Naive thymus-derived CD4-positive, alpha-beta T cell (primary cell): ENCODE measurements around the gene MARK4. TPM values are rescaled to one million over a fixed set of nuclear protein-coding genes. Genes with fewer than 3 reads are reported as not detected.
"Not testable (repeated sequence)": the region's sequence is repeated elsewhere in the genome, so short reads cannot be mapped to it uniquely, and the experiment has no call there.

Experiments
- ATAC-seq: fragments of 150-1000 bp; cut with Tn5 transposase; 2 replicates; pipeline ENCODE4 v1.10.0; 2021; ENCODE audit warnings: mild to moderate bottlenecking, moderate library complexity
- CTCF ChIA-PET: fragments of 350-600 bp; sonication (Branson Sonifier 250); formaldehyde crosslinking; loops from one replicate; lab custom pipeline; 2021; ENCODE audit warnings: antibody characterized with exemption; lab: Charles Lee
- POLR2A ChIA-PET: fragments of 350-600 bp; sonication (Branson Sonifier 250); formaldehyde crosslinking; loops from one replicate; lab custom pipeline; 2021; ENCODE audit warnings: antibody characterized with exemption, inconsistent platforms; lab: Charles Lee
- DNase-seq, 9 donors: peaks; one replicate each; pipeline versions ENCODE4 v3.0.0 to v3.0.0-alpha.2; 2020 to 2022; ENCODE audit warnings: mixed read lengths in 1 of 9
- H3K27ac ChIP-seq: one replicate; pipeline ENCODE4 v1.7.0; 2013; ENCODE audit warnings: mild to moderate bottlenecking, low read depth, low read length, moderate library complexity
- H3K27me3 ChIP-seq, 2 donors: one replicate each; pipeline ENCODE4 v1.7.0; 2013; ENCODE audit warnings: low read length in 2 of 2, mild to moderate bottlenecking in 2 of 2, moderate library complexity in 2 of 2; ENCODE audit not compliant: control insufficient read depth in 2 of 2, insufficient read depth in 2 of 2
- H3K36me3 ChIP-seq, 3 experiments: 1 replicate in 2 of 3; 2 replicates in 1 of 3; pipeline ENCODE4 v1.7.0; 2013; ENCODE audit warnings: low read length in 3 of 3, mild to moderate bottlenecking in 3 of 3, moderate library complexity in 1 of 3; ENCODE audit not compliant: insufficient read depth in 3 of 3, control insufficient read depth in 2 of 3
- H3K4me1 ChIP-seq, 2 donors: one replicate each; pipeline ENCODE4 v1.7.0; 2013; ENCODE audit warnings: low read length in 2 of 2, mild to moderate bottlenecking in 2 of 2, moderate library complexity in 1 of 2; ENCODE audit not compliant: control insufficient read depth in 2 of 2, insufficient read depth in 2 of 2
- H3K4me3 ChIP-seq: 2 replicates; pipeline ENCODE4 v1.7.0; 2013; ENCODE audit warnings: mild to moderate bottlenecking, low read length
- H3K9me3 ChIP-seq, 3 experiments: 1 replicate in 2 of 3; 2 replicates in 1 of 3; pipeline ENCODE4 v1.7.0; 2013; ENCODE audit warnings: low read length in 3 of 3; ENCODE audit not compliant: control insufficient read depth in 2 of 3
- H3K27ac Mint-ChIP-seq, 9 donors: one replicate each; pipeline ENCODE4 v1.8.0; 2020 to 2022; ENCODE audit warnings: mixed read lengths in 9 of 9, mild to moderate bottlenecking in 8 of 9, moderate library complexity in 5 of 9, inconsistent platforms in 2 of 9
- H3K27me3 Mint-ChIP-seq, 5 donors: one replicate each; pipeline ENCODE4 v1.8.0; 2021 to 2022; ENCODE audit warnings: mixed read lengths in 5 of 5, mild to moderate bottlenecking in 1 of 5
- H3K36me3 Mint-ChIP-seq, 5 donors: one replicate each; pipeline ENCODE4 v1.8.0; 2020 to 2022; ENCODE audit warnings: mixed read lengths in 5 of 5, mild to moderate bottlenecking in 3 of 5, inconsistent platforms in 1 of 5
- H3K4me1 Mint-ChIP-seq, 7 donors: one replicate each; pipeline ENCODE4 v1.8.0; 2020 to 2022; ENCODE audit warnings: mixed read lengths in 7 of 7, mild to moderate bottlenecking in 3 of 7, inconsistent platforms in 1 of 7
- H3K4me3 Mint-ChIP-seq, 10 donors: one replicate each; pipeline ENCODE4 v1.8.0; 2020 to 2022; ENCODE audit warnings: mild to moderate bottlenecking in 10 of 10, mixed read lengths in 10 of 10, moderate library complexity in 6 of 10, inconsistent platforms in 2 of 10
- H3K9me3 Mint-ChIP-seq, 11 donors: one replicate each; pipeline ENCODE4 v1.8.0; 2020 to 2022; ENCODE audit warnings: mixed read lengths in 11 of 11, mild to moderate bottlenecking in 4 of 11, inconsistent platforms in 1 of 11, moderate library complexity in 1 of 11
- intact Hi-C, 2 donors: fragments of 100-400 bp; cut with micrococcal nuclease; formaldehyde crosslinking; loops; one replicate each; pipeline ENCODE4 v1.15.1; 2023
- polyA plus RNA-seq, 2 donors: library from polyadenylated mRNA; unstranded; fragments of 300-500 nt; fragmentation: Illumina TruSeq; gene quantifications; one replicate each; pipeline ENCODE4 v1.2.3, GENCODE V29; 2021
- total RNA-seq, 6 experiments: library from RNA in 5 of 6; stranded (reverse) in 5 of 6; gene quantifications; 1 replicate in 5 of 6; 2 replicates in 1 of 6; pipeline ENCODE4 v1.2.3 and lab custom pipeline; 2021 to 2026

Gene MARK4
- total and polyA plus RNA-seq, 7 experiments from 2014 or later: 0.70 to 39.2 (median 22.8) TPM

- Histone ChIP-seq H3K9me3 (no peaks in the 10 kb centered on the region), H3K27ac (no peak overlapping the region), H3K27me3 (no peaks in the 10 kb centered on the region), H3K36me3 (no peaks in the 10 kb centered on the region), H3K4me3 (no peak overlapping the region), H3K4me1 (no peaks in the 10 kb centered on the region)
- Mint-ChIP-seq H3K9me3 (no peaks in the 10 kb centered on the region), H3K4me3 (no peak overlapping the region), H3K4me1 (no peaks in the 10 kb centered on the region), H3K27ac (no peak overlapping the region), H3K36me3 (no peaks in the 10 kb centered on the region), H3K27me3 (peaks cover 15 to 50% (median 23%) of the 10 kb centered on the region in 5 donors)
- ATAC-seq: no peak
- no peak for DNase-seq
- ChIA-PET CTCF (interaction anchor here (0.6 kb wide), 1 partner anchor 20 kb away, joined by 3 read pairs; no protein-coding TSS in a partner anchor), POLR2A (no interaction called here)
- intact Hi-C loops: no loop called here
These were observed 28.3 kb upstream of the MARK4 start for GRCh38 chr19:45222724-45223123.

- H3K4me1 Mint-ChIP-seq: no peaks in the 10 kb centered on the region
- H3K9me3 ChIP-seq: no peaks in the 10 kb centered on the region
- CTCF ChIA-PET: no interaction called here
- H3K9me3 Mint-ChIP-seq: no peaks in the 10 kb centered on the region
- H3K27me3 Mint-ChIP-seq: peaks cover 10 to 41% (median 17%) of the 10 kb centered on the region in 5 donors
- no peaks in the 10 kb centered on the region for H3K4me1 ChIP-seq
- DNase-seq: no peak
- H3K27ac Mint-ChIP-seq: no peak overlapping the region
- H3K4me3 Mint-ChIP-seq: no peak overlapping the region
- no peaks in the 10 kb centered on the region for H3K36me3 ChIP-seq
- H3K27me3 ChIP-seq: no peaks in the 10 kb centered on the region
- H3K36me3 Mint-ChIP-seq: no peaks in the 10 kb centered on the region
- intact Hi-C loops: no loop called here
- no peak for ATAC-seq
- no peak overlapping the region for H3K4me3 ChIP-seq
- H3K27ac ChIP-seq: no peak overlapping the region
- POLR2A ChIA-PET: no interaction called here
These were observed 27.2 kb upstream of the MARK4 start for GRCh38 chr19:45223879-45224278.

DNA sequence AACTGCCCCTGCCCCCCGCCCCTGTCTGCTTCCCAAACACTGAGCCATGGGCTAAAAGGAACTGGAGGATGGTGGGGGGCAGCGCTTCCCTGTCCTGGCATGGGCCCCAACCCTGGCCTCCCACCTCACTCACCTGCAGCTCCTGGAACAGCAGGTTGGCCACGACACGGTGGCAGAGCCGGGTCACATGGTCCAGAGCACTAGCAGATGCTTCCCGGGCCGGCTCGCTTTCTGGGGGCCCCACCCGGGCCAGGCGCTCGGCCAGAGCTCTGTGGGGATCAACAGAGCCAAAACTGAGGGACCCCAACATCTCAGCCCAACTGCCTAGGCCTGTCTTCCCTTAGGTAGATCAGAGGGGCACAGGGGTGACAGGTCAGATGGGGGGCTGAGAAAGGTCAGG lies 26.4 kb upstream of the MARK4 start:
- H3K36me3 Mint-ChIP-seq: no peaks in the 10 kb centered on the region
- H3K27me3 Mint-ChIP-seq: peaks cover 10 to 36% (median 13%) of the 10 kb centered on the region in 5 donors
- H3K4me1 Mint-ChIP-seq: no peaks in the 10 kb centered on the region
- ChIA-PET CTCF (no interaction called here), POLR2A (no interaction called here)
- Histone ChIP-seq H3K4me3 (no peak overlapping the region), H3K27ac (no peak overlapping the region), H3K4me1 (no peaks in the 10 kb centered on the region), H3K9me3 (no peaks in the 10 kb centered on the region), H3K36me3 (no peaks in the 10 kb centered on the region), H3K27me3 (no peaks in the 10 kb centered on the region)
- DNase-seq (no peak), ATAC-seq (no peak)
- no peaks in the 10 kb centered on the region for H3K9me3 Mint-ChIP-seq
- intact Hi-C loops: no loop called here
- H3K4me3 Mint-ChIP-seq: no peak overlapping the region
- H3K27ac Mint-ChIP-seq: no peak overlapping the region

DNA sequence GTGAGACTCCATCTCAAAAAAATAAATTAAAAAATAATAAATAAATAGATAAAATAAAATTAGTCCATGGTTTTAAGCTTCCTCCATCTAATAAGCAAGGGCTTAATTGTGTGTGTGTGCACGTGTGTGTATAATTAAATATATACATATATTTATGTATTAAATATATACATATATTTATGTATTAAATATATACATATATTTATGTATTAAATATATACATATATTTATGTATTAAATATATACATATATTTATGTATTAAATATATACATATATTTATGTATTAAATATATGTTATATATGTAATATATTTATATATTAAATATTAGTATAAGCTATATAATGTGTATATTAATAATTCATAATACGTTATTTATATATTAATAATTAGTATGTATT lies 22.0 kb upstream of the MARK4 start:
- H3K27me3 ChIP-seq, H3K36me3 Mint-ChIP-seq, H3K36me3 ChIP-seq, H3K27ac Mint-ChIP-seq, intact Hi-C loops, H3K9me3 Mint-ChIP-seq, DNase-seq, ATAC-seq, H3K27ac ChIP-seq, H3K4me3 Mint-ChIP-seq, H3K4me1 Mint-ChIP-seq, H3K4me1 ChIP-seq, H3K4me3 ChIP-seq, H3K9me3 ChIP-seq: not testable (repeated sequence)
- H3K27me3 Mint-ChIP-seq: peaks cover 10 to 21% (median 18%) of the 10 kb centered on the region in 5 donors
- CTCF ChIA-PET: interaction anchor here (0.6 kb wide), 1 partner anchor 112 kb away, joined by 4 read pairs; no protein-coding TSS in a partner anchor
- POLR2A ChIA-PET: interaction anchor here (0.8 kb wide), 1 partner anchor 139 kb away, joined by 3 read pairs; no protein-coding TSS in a partner anchor

GRCh38 chr19:45231891-45232290 lies 19.2 kb upstream of the MARK4 start:
- intact Hi-C loops: no loop called here
- H3K4me3 Mint-ChIP-seq: no peak overlapping the region
- POLR2A ChIA-PET: no interaction called here
- peaks cover 25 to 40% (median 32%) of the 10 kb centered on the region in 5 donors for H3K27me3 Mint-ChIP-seq
- peaks cover 0 to 7% of the 10 kb centered on the region in 2 donors for H3K27me3 ChIP-seq
- peaks cover 0 to 5% (median 0%) of the 10 kb centered on the region in 11 donors for H3K9me3 Mint-ChIP-seq
- no peaks in the 10 kb centered on the region for H3K36me3 ChIP-seq
- H3K27ac Mint-ChIP-seq: no peak overlapping the region
- no peak overlapping the region for H3K4me3 ChIP-seq
- no peak overlapping the region for H3K27ac ChIP-seq
- CTCF ChIA-PET: no interaction called here
- H3K9me3 ChIP-seq: no peaks in the 10 kb centered on the region
- ATAC-seq (no peak), DNase-seq (no peak)
- H3K4me1 ChIP-seq: no peaks in the 10 kb centered on the region
- H3K4me1 Mint-ChIP-seq: peaks cover 0 to 9% (median 0%) of the 10 kb centered on the region in 7 donors
- peaks cover 0 to 6% (median 0%) of the 10 kb centered on the region in 5 donors for H3K36me3 Mint-ChIP-seq

DNA sequence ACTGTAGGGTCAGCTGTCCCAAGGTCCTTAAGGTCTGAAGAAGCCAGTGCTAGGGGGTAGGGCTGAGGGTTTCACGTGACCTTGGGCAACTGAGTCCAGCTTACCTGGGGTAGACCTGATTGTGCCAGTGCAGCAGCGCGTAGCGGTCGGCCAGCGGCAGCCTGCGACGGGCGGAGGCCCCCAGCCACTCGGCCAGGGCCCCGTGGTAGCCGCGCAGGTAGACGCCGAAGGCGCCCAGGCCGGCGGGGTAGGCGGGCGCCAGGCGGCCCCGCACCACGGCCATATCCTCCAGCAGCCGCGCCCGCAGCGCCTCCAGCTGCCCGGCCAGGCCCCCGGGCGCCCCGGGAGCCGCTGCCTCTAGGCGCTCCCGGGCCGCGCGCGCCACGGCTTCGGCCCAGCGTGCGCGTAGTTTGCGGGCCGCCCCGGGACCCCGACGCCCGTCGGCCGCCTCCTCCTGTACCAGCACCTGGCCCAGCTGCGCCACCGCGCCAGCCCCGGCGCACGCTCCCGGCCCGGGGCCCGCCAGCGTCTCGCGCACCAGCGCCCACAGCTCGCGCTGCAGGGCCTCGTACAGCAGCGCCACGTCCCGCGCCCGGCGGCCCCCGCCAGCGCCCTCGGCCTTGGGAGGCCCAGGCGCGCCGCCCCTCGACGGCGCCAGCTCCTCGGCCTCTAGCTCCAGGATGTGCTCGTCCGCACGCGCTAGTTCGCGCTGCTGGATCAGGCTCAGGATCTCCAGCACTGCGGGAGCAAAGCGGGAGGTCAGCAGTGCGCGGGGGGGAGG lies 16.8 kb upstream of the MARK4 start:
- intact Hi-C loops: no loop called here
- H3K9me3 ChIP-seq: no peaks in the 10 kb centered on the region
- ATAC-seq (no peak), DNase-seq (no peak)
- ChIA-PET POLR2A (no interaction called here), CTCF (no interaction called here)
- peaks cover 0 to 7% of the 10 kb centered on the region in 2 donors for H3K27me3 ChIP-seq
- H3K27ac ChIP-seq: no peak overlapping the region
- Mint-ChIP-seq H3K9me3 (peaks cover 0 to 6% (median 0%) of the 10 kb centered on the region in 11 donors), H3K4me1 (peaks cover 0 to 9% (median 0%) of the 10 kb centered on the region in 7 donors), H3K27me3 (peaks cover 25 to 53% (median 34%) of the 10 kb centered on the region in 5 donors), H3K36me3 (peaks cover 0 to 6% (median 0%) of the 10 kb centered on the region in 5 donors), H3K27ac (no peak overlapping the region), H3K4me3 (no peak overlapping the region)
- no peaks in the 10 kb centered on the region for H3K4me1 ChIP-seq
- no peaks in the 10 kb centered on the region for H3K36me3 ChIP-seq
- H3K4me3 ChIP-seq: no peak overlapping the region
